Colonic mucosa (tissue), 4 donors: ENCODE results near the gene RNPEPL1. TPM values are rescaled to one million over a fixed set of nuclear protein-coding genes. Genes with fewer than 3 reads are reported as not detected.
"Not testable (repeated sequence)": the region's sequence is repeated elsewhere in the genome, so short reads cannot be mapped to it uniquely, and the experiment has no call there.

Source experiments
- DNase-seq: peaks from one replicate; pipeline ENCODE4 v3.0.0-alpha.2; 2020
- H3K27ac ChIP-seq: fragments of 200-600 bp; one replicate; pipeline ENCODE4 v1.8.0; 2021
- H3K27me3 ChIP-seq: fragments of 200-600 bp; one replicate; pipeline ENCODE4 v1.8.0; 2021
- H3K36me3 ChIP-seq: fragments of 200-600 bp; one replicate; pipeline ENCODE4 v1.8.0; 2021
- H3K4me1 ChIP-seq: fragments of 200-600 bp; one replicate; pipeline ENCODE4 v1.8.0; 2021; ENCODE audit warnings: mild to moderate bottlenecking
- H3K4me3 ChIP-seq: fragments of 200-600 bp; one replicate; pipeline ENCODE4 v1.8.0; 2021
- H3K9ac ChIP-seq, 2 donors: one replicate each; pipeline ENCODE4 v1.7.0; 2013; ENCODE audit warnings: control low read depth in 2 of 2, low read depth in 2 of 2, low read length in 2 of 2
- H3K9me3 ChIP-seq: fragments of 200-600 bp; one replicate; pipeline ENCODE4 v1.8.0; 2021
- intact Hi-C: fragments of 100-400 bp; cut with DNase I; formaldehyde crosslinking; loops from one replicate; pipeline ENCODE4 v1.14.1; 2022
- total RNA-seq, 2 donors: library from RNA; stranded (reverse); fragmentation: NEBNext Ultra II Directional in 1 of 2; extraction: Animal tissue kit (Norgen Biotek cat#: 25700) in 1 of 2; gene quantifications; one replicate each; pipeline ENCODE4 v1.2.1, GENCODE V29; 2021
- TF ChIP-seq, protein P1 (sequence below): fragments of 200-600 bp; IDR thresholded peaks from one replicate; pipeline ENCODE4 v1.8.0; 2022; ENCODE audit warnings: antibody characterized with exemption, mild to moderate bottlenecking
- donor health status: healthy.
- donor health status: DM: no; HTN: no; CAD: no.
- donor health status: DM: no; HTN: no; CAD: no.

Gene RNPEPL1
- total RNA-seq, 2 donors from 2014 or later: 87.2 to 108 TPM

DNA sequence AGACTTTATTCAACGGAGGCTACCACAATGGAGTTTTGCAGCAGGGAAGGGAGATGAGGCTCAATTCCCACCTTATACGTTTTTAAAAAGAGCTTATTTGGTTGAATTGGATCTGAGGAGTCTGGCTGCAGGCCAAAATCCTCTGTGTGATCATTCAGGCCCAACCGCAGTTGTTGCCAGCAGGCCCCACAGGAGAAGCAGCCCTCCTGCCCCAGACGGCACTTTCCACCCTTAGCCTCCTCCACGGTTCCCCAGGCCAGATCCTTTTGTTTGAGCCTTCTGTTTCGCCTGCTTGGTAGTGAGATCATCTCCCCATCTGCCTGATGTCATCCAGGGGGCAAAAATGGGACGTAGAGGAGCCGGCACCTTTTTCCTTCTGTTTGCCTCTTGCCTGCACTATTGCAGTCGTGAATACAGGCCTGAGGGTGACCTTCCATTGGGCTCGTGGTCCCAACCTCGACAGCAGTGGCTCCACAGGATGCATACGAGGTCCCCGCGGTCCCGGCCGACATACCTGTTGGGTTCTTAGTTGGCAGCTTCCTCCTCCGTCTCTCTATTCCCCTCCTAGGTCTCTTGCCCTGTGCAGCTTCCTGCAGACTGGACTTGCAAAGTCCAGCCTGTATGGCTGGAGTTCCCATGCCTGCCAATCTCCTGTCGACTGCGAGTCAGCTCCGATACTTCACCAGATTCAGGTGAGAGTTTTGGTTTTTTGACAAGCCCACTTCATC lies 47.7 kb downstream of the RNPEPL1 start:
- Histone ChIP-seq H3K4me3 (no peak overlapping the region), H3K4me1 (no peaks in the 10 kb centered on the region), H3K27ac (no peak overlapping the region), H3K27me3 (no peaks in the 10 kb centered on the region), H3K9me3 (no peaks in the 10 kb centered on the region), H3K36me3 (no peaks in the 10 kb centered on the region), H3K9ac (no peak overlapping the region)
- TF ChIP-seq, protein P1, sequence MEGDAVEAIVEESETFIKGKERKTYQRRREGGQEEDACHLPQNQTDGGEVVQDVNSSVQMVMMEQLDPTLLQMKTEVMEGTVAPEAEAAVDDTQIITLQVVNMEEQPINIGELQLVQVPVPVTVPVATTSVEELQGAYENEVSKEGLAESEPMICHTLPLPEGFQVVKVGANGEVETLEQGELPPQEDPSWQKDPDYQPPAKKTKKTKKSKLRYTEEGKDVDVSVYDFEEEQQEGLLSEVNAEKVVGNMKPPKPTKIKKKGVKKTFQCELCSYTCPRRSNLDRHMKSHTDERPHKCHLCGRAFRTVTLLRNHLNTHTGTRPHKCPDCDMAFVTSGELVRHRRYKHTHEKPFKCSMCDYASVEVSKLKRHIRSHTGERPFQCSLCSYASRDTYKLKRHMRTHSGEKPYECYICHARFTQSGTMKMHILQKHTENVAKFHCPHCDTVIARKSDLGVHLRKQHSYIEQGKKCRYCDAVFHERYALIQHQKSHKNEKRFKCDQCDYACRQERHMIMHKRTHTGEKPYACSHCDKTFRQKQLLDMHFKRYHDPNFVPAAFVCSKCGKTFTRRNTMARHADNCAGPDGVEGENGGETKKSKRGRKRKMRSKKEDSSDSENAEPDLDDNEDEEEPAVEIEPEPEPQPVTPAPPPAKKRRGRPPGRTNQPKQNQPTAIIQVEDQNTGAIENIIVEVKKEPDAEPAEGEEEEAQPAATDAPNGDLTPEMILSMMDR: no peak
- intact Hi-C loops: no loop called here
- no peak for DNase-seq

GRCh38 chr2:240616860-240617666 lies 48.8 kb downstream of the RNPEPL1 start:
- H3K9ac ChIP-seq, H3K9me3 ChIP-seq, H3K27ac ChIP-seq, H3K36me3 ChIP-seq, H3K27me3 ChIP-seq, intact Hi-C loops, DNase-seq, H3K4me3 ChIP-seq, H3K4me1 ChIP-seq: not testable (repeated sequence)

DNA sequence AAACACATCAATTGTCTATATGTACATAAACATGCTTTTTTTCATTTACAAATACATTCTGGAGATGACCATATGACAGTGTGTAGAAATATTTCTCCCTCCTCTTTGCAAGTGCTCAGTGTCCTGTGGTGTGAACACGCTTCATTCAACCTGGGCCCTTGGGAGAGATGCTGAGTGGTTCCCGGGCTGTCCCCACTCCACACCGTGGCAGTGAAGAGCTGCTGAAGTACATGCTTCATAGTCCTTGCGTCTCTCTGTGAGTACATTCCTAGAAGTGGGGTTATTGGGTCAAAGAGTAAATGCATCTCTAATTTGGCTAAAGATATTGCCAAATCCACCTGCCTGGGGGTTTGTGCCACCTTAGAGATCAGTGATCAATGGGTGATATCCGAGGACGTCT lies 50.5 kb downstream of the RNPEPL1 start:
- intact Hi-C loops: no loop called here
- no peak overlapping the region for H3K27ac ChIP-seq
- no peaks in the 10 kb centered on the region for H3K4me1 ChIP-seq
- H3K9me3 ChIP-seq: no peaks in the 10 kb centered on the region
- DNase-seq: no peak
- no peaks in the 10 kb centered on the region for H3K36me3 ChIP-seq
- H3K9ac ChIP-seq: no peak overlapping the region
- H3K27me3 ChIP-seq: no peaks in the 10 kb centered on the region
- H3K4me3 ChIP-seq: no peak overlapping the region
- TF ChIP-seq, protein P1: no peak

DNA sequence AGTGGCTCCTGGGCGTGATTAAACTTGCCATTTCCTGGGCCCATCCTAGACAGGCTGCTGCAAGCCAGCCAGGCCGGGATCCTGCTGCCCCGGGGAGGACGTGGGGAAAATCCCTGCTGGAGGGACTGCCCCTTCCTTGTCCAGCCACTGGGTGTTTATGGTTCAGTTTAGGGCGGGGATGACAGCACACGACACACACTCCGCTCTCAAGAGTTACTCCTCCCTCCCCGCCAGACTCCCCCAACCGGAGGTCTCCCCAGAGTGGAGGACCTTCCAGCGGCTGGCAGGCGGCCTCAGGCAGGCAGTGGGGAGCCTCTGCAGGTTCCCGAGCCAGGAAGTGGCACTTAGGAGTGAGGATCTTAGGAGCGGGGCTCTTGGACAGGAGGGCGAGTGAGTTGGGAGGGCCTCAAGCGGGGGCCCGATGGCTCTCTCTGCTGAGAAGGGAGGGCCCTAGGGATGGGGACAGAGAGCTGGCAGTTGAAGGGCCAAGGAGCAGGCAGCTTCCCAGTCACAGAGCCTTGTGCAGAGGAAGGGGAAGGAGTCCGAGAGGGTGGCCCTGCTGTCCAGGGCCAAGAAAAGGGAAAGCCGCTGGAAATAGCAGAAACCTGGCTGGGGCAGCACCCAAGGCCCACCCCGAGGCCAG lies 51.3 kb downstream of the RNPEPL1 start:
- Histone ChIP-seq H3K4me3 (no peak overlapping the region), H3K27ac (no peak overlapping the region), H3K9me3 (no peaks in the 10 kb centered on the region), H3K4me1 (no peaks in the 10 kb centered on the region), H3K27me3 (no peaks in the 10 kb centered on the region), H3K9ac (no peak overlapping the region), H3K36me3 (no peaks in the 10 kb centered on the region)
- intact Hi-C loops: no loop called here
- TF ChIP-seq, protein P1: no peak
- DNase-seq: no peak

DNA sequence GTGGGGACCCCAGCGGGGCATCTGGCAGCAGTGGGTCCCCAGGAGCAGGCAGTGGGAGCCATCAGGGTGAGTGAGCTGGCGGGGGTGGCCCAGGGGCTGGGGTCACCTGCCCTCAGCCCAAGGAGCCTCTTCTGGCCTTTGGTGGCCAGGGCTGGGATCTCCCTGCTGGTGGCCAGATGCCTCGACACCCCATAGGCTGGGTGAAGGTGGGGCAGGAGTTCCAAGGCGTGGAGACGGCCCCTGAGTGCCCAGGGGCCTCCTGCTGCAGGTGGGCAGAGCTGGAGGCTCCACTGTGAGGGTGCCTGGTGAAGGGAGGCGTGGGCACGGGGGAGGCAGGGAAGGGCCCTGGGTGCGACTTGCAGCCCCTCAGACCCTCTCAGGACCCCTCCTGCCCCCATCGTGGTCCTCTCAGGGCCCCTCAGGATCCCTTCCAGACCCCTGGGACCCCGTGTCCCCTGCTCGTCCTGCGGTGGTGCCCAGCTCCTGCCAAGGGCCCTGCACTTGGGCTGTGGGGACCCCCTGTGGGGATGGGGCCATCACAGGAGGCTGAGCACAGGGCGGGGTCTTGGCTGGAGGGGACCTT lies 52.0 kb downstream of the RNPEPL1 start:
- no peak overlapping the region for H3K9ac ChIP-seq
- no peaks in the 10 kb centered on the region for H3K9me3 ChIP-seq
- DNase-seq: no peak
- no peak overlapping the region for H3K4me3 ChIP-seq
- no peaks in the 10 kb centered on the region for H3K27me3 ChIP-seq
- no peaks in the 10 kb centered on the region for H3K4me1 ChIP-seq
- intact Hi-C loops: no loop called here
- H3K36me3 ChIP-seq: no peaks in the 10 kb centered on the region
- TF ChIP-seq, protein P1: no peak
- H3K27ac ChIP-seq: no peak overlapping the region
